Measurements from ENCODE around the gene ZNF423.

Gene ZNF423

GRCh38 chr16:49716339-49716934, 139.5 kb downstream of the ZNF423 start:
- DNase-seq, result no peak

- DNase-seq, result no peak
Measured at GRCh38 chr16:49713770-49714169, 142.1 kb downstream of the ZNF423 start.

DNA sequence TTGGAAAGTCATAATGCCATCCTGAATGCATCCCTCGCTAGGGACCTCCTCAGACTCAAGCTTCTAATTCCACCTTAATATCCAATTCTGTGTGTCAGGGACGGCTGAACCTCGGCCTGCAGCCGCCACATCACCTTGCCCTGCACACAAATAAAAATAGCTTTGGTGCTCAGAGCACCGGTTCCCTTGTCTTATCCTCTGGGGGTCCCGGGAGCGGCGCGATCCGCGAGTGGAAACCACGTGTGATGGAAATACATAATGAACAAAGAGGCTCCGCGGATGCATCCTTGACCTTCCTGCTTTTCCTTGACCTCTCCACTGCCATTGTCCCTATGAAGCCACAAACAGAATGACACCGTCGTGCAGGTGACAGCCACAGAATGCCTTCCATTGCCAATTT, 143.4 kb downstream of the ZNF423 start:
- DNase-seq, result no peak

DNA sequence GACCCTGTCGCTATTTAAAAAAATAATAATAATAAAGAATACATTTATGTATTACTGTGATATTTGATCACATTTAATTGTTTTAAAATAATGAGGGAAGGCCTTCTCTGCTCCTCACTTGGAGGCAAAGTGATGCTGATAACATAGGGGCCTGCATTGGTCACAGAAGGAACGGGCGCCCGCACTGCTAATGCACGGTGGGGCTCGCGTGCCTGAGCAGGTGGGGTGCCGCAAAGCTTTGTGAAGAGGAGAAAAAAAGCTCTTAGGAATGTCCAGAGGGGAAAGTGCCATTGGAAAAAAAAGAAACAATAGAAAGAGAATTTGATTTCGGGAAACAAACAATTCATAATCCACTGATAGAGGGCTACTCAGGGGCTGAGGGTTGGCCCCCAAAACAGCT, 143.8 kb downstream of the ZNF423 start:
- no peak for DNase-seq

- DNase-seq, result no peak
Measured at GRCh38 chr16:49709057-49709456, 146.9 kb downstream of the ZNF423 start.

- DNase-seq, result no peak
Measured at GRCh38 chr16:49708491-49708890, 147.4 kb downstream of the ZNF423 start.

DNA sequence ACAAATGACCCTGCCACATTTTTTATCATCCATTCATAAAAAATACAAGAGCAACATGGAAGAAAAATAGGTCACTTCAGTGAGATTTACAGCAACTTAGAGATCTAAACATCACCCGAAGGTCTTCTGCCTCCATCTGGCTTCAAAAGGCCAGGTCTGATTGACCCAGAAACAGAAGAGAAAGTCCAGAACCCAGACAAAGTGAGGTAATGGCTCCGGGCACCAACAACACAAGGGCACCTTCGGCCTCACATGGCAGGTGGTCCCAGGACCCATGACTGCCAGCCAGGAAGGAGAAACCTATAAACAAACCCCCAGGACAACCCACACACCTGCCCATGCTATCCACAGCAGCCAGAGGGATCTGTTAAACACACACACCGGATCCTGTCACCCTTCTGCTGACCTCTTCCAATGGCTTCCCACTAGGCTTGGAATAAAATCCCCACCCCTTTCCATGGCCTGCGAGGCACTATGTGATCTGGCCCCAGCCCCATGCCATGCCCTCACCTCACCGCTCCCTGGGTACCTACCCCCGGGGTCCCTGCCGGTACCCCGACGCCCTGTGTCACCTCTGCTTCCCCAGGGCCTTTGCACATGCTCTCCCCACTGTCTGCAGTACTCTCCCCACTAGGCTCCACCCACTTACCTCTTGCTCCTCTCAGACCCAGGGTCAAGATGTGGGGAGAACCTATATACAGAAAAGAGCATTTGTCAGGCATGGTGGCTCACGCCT, 149.1 kb downstream of the ZNF423 start:
- no peak for DNase-seq

DNA sequence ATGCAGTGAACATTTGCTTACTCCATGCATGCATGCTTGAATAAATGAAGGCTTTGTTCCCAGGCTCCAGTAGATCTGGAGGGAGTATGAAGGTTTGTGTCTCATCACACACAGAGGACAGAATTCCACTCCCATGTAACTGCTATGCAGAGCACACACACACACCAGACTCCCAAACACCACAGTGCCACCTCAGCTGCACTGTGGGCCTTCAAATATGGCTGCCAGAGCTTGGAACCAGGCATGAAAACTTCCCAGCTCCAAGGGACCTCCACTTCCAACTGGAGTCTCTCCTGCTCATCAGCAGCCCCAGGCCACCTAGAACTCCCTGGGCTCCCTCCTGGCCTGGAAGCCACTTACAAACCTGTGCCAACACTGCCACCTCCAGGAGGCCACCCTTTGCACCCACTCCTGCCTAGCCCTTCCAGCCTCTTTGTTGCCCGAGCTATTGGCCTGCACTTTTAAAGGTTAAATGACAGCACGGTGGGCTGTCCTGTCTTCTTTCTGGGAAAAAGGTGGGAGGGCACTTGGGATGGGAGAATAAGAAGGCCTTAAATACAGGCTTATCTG, 151.2 kb downstream of the ZNF423 start:
- DNase-seq, result no peak

DNA sequence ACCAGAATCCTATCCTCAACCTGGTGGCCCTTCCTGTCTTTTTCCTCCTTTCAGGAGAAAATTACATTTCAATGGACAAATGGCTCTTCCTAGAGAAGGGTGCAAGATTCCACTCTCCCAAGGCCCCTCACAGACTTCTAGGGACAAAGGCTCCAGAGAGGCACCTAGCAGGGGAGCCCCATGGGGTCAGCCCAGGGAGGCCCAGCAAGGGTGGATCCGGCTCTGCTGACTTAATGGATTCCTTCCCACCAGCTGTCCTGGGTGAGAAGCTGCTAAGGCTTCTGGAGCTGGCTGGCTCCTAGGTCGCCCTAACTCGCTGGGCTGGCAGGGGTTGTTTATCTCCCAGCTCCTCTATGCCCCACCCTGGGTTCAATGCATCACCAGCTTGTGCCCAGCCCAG, 152.4 kb downstream of the ZNF423 start:
- no peak for DNase-seq

- no peak for DNase-seq
Measured at GRCh38 chr16:49701789-49702494, 154.0 kb downstream of the ZNF423 start.

DNA sequence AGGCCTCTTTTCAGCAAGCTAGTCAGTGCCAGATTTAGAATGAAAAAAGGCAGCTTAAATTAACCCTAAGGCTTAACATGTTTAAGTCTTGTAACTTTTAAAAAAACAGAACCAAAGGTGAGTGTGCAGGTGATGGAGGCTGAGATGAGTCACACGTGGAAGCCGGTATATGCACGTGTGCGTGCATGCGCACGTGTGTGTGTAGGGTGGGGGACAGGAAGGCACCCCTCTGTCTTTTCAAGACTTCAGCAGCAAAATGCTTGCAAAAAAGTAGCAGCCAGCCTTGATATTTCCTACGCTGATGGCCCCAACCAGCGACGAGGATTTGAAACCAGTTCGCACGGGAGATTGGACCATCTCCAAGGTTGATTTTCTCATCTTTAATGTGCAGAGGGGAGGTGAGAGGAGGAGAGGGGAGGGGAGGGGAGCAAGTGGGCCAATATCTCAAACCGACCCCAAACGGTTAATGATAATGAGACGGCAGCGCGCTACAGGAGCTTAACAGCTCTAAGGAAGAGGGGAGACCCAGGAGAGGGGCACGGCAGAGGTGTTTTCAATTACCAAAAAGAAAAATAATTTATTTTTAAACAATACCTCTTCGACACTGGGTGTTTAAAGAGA, 154.7 kb downstream of the ZNF423 start:
- DNase-seq, result no peak

DNA sequence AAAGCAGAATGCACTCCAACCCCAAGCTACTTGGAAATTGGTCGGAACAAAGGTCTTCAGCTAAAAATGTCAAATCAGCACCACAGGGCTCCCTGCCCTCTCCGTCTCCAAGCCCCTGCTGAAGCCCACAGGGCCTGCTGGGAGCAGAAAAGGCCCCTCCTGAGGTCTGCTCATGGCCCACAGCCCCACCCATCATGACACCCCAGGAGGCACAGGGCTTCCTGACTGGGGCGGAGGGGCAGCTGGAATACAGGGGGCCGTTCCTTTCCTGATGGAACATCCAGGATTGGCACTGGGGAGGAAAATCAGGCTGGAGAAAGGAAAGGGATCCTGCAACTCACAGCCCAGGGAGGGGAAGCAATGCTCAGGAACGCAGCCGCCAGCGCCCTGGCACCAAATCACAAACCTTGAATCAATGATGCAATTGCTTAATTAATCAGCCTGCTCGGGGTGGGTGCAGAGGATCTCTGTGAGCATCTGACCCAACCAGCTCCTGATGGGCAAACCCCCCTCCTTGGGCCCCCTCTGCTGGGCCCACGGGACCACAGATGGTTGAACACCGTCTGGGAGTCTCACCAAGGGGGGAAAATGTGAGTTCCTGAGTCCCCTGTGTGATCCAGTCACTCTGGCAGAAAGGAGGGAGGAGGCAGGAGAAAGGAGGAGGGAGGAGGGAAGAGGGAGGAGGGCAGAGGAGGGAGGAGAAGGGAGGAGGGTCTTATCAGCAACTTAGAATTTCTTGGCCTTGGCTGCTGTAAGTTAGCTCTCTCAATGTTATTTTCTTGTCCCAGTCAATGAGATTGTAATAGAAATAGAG, 155.5 kb downstream of the ZNF423 start:
- no peak for DNase-seq

DNA sequence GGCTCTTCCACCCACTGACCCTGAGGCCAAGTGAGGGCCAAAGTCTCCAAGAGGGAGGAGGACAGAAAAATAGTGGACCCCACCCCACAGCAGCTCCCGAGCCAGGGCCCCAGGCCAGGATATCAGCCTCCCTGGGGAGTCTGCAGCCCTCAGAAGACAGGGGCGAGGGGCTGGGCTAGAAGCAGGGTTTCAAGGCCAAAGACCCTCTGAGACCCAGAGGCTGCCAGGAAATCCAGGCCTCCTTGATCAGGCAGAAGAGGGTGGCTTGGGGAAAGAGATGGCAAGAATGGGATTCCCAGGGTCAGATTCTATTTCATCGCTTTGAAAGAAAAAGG, 156.1 kb downstream of the ZNF423 start:
- no peak for DNase-seq

GRCh38 chr16:49698931-49699840, 156.7 kb downstream of the ZNF423 start:
- no peak for DNase-seq

DNA sequence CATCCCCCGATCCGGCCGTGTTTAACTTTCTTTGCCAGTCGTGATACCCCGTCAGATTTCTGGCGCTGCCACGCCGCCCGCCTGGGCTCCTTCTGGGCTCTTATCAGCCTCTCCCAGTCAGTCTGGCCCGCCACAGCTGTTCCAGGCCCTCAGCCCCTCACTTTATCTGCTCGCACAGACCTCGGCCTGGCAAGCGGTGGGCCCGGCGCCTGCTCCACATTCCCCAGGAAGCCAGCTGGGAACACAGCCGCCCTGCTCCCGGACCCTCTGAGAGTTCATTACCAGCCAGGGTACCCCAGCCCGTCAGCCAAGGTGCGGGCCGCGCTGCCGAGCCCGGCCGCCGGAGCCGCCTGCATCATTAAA, 157.5 kb downstream of the ZNF423 start:
- no peak for DNase-seq

- no peak for DNase-seq
Measured at GRCh38 chr16:49697631-49698452, 158.1 kb downstream of the ZNF423 start.

DNA sequence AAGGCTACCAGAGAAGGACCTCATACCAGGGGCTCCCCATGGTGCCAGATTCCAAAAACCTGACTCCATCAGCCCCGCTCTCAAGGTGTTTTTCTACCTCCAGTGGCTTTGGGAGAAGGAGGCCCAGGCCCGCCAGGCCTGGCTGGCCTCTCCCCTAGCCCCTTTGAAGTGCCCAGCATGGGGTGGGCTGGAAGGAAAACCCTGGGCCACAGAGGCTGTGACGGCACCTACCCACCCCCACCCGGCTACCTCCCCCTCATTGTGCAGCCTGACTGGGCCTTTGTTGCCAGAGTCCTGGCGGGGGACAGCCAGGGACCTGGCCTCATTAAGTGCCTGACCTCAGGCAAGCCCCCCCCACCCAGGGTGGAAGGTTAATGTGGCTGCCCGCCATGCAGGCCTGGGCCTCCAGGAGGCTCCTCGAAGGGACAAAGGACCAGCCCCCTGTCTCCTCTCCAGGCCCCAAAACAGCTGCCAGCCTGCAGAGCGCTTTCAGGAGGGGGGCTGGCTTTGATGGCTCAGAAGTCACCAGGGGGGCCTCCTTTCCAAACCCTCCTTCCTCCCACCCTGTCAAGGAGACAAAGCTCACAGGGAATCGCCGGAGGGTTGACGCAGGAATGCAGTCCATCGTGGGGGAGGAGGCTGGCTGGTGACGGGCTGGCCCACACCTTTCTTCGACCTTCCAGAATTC, 159.4 kb downstream of the ZNF423 start:
- DNase-seq, result no peak

DNA sequence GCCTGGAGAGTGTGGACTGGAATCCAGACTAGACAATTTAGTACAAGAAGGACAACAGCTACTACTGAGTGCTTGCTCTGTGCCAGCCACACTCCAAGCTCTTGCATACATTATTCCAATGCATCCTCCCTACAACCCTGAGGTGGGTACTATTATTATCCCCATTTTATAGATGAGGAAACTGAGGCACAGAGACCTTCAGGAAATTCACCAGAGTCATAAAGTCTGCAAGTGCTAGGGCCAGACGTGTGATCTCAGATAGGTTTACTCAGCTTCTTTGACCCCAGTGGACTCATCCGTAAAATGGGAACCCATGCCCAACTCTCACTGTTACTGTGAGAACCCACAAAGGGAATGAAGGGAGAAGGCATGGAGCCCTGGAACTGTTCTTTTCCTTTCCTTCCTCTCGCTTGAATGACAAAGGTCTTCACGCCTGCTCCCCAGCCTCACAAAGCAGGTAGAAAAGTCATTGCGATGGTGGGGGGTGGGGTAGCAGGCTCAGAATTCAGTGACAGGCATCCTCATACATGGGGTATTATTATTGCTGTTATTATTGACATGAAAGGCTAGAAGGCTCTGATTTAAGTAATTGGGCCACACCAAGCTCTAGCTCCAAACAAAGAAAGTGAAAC, 160.0 kb downstream of the ZNF423 start:
- DNase-seq, result no peak

GRCh38 chr16:49693445-49693844, 162.5 kb downstream of the ZNF423 start:
- no peak for DNase-seq

GRCh38 chr16:49690778-49691177, 165.1 kb downstream of the ZNF423 start:
- no peak for DNase-seq
